K562 (cell line): ENCODE measurements around the gene TP53BP1. TPM values are rescaled to one million over a fixed set of nuclear protein-coding genes. Genes with fewer than 3 reads are reported as not detected.
A peak's percentile ranks its signal among the peaks of the same experiment; 100 is the strongest.

Experiments
- ATF7 ChIP-seq: fragments of 450-650 bp; IDR thresholded peaks from 2 replicates; pipeline ENCODE4 v1.7.1; 2014; ENCODE audit warnings: mild to moderate bottlenecking, moderate library complexity
- DACH1 ChIP-seq: fragments of 450-650 bp; IDR thresholded peaks from 2 replicates; pipeline ENCODE4 v1.6.1; 2018; ENCODE audit not compliant: partially characterized antibody
- FOXP4 ChIP-seq: sonication (generic); formaldehyde crosslinking; IDR thresholded peaks from 2 replicates; pipeline ENCODE4 v1.8.0; 2022; ENCODE audit warnings: mild to moderate bottlenecking, missing genetic modification reagents, borderline replicate concordance
- HDAC3 ChIP-seq: fragments of 450-650 bp; IDR thresholded peaks from 2 replicates; pipeline ENCODE4 v1.6.1; 2018; ENCODE audit warnings: borderline replicate concordance, mild to moderate bottlenecking, moderate library complexity; ENCODE audit not compliant: partially characterized antibody
- HDAC6 ChIP-seq: IDR thresholded peaks from 2 replicates; pipeline ENCODE4 v1.6.1; 2012; ENCODE audit warnings: low read depth, mild to moderate bottlenecking, control low read depth, inconsistent platforms, low read length, moderate library complexity
- KDM2B ChIP-seq: fragments of 250-450 bp; sonication (Bioruptor Pico); IDR thresholded peaks from 2 replicates; pipeline ENCODE4 v1.8.0; 2021; ENCODE audit warnings: mild to moderate bottlenecking, moderate library complexity
- KLF10 ChIP-seq: fragments of 250-450 bp; sonication (Bioruptor Pico); IDR thresholded peaks from 2 replicates; pipeline ENCODE4 v1.6.1; 2021; ENCODE audit warnings: matching md5 sums
- MAFF ChIP-seq: IDR thresholded peaks from 2 replicates; pipeline ENCODE4 v1.6.1; 2012; ENCODE audit warnings: low read length, improper control_type of control experiment
- RHOXF2B ChIP-seq: fragments of 250-450 bp; sonication (Bioruptor Pico); conservative IDR thresholded peaks from 2 replicates; pipeline ENCODE4 v1.5.1; 2021
- SIN3A ChIP-seq, 2 experiments: fragments of 150-350 bp in 1 of 2; IDR thresholded peaks; 2 replicates each; pipeline ENCODE4 v1.6.1; 2011 to 2016; ENCODE audit warnings: borderline replicate concordance in 2 of 2, low read depth in 2 of 2, low read length in 2 of 2, mild to moderate bottlenecking in 2 of 2, moderate library complexity in 2 of 2; ENCODE audit not compliant: control insufficient read depth in 1 of 2
- SMAD1 ChIP-seq: fragments of 150-350 bp; IDR thresholded peaks from 2 replicates; pipeline ENCODE4 v1.6.1; 2014; ENCODE audit warnings: low read length, low read depth; ENCODE audit not compliant: partially characterized antibody
- SMARCC2 ChIP-seq: fragments of 450-650 bp; IDR thresholded peaks from 2 replicates; pipeline ENCODE4 v1.6.1; 2017; ENCODE audit warnings: antibody characterized with exemption, moderate library complexity, mild to moderate bottlenecking, low read depth
- SRSF9 ChIP-seq: fragments of 200-400 bp; formaldehyde crosslinking; IDR thresholded peaks from 2 replicates; pipeline ENCODE4 v1.6.1; 2017; ENCODE audit warnings: low read depth, low read length, borderline replicate concordance
- STAG1 ChIP-seq: sonication (generic); formaldehyde crosslinking; IDR thresholded peaks from 2 replicates; pipeline ENCODE4 v1.5.0; 2020; ENCODE audit warnings: missing genetic modification reagents, borderline replicate concordance
- TBL1XR1 ChIP-seq, 2 experiments: IDR thresholded peaks; 2 replicates each; pipeline ENCODE4 v1.6.1; 2012; ENCODE audit warnings: improper control_type of control experiment in 2 of 2, low read length in 2 of 2, mild to moderate bottlenecking in 1 of 2
- TEAD1 ChIP-seq, 2 experiments: fragments of 450-650 bp in 1 of 2; sonication (generic) in 1 of 2; formaldehyde crosslinking; IDR thresholded peaks; 2 replicates each; pipeline versions ENCODE4 v1.4.0 to v1.8.0; 2020 to 2022; ENCODE audit warnings: mild to moderate bottlenecking in 2 of 2, missing genetic modification reagents in 1 of 2
- ZBTB11 ChIP-seq, 3 experiments: fragments of 200-800 bp in 1 of 3; fragments of 250-450 bp in 1 of 3; fragments of 450-650 bp in 1 of 3; sonication (Bioruptor Pico) in 1 of 3; sonication (Bioruptor generic) in 1 of 3; formaldehyde crosslinking in 1 of 3; IDR thresholded peaks; 2 replicates each; pipeline versions ENCODE4 v1.6.1 to v1.8.0; 2016 to 2022; ENCODE audit warnings: mild to moderate bottlenecking in 2 of 3, missing genetic modification characterization in 2 of 3, missing compliant biosample characterization in 1 of 3, moderate library complexity in 1 of 3
- ZNF174 ChIP-seq: fragments of 250-450 bp; sonication (Bioruptor Pico); IDR thresholded peaks from 2 replicates; pipeline ENCODE4 v1.4.0; 2020; ENCODE audit warnings: mild to moderate bottlenecking
- ZNF311 ChIP-seq: fragments of 250-450 bp; sonication (Bioruptor Pico); IDR thresholded peaks from 2 replicates; pipeline ENCODE4 v1.4.0; 2020; ENCODE audit warnings: mild to moderate bottlenecking, moderate library complexity
- ZNF41 ChIP-seq: fragments of 250-450 bp; sonication (Bioruptor Pico); conservative IDR thresholded peaks from 2 replicates; pipeline ENCODE4 v1.4.0; 2020; ENCODE audit warnings: mild to moderate bottlenecking
- ZNF507 ChIP-seq: conservative IDR thresholded peaks from 2 replicates; pipeline ENCODE4 v1.6.1; 2017; ENCODE audit warnings: missing genetic modification characterization, missing compliant biosample characterization
- ZNF644 ChIP-seq: fragments of 200-800 bp; sonication (Bioruptor generic); IDR thresholded peaks from 2 replicates; pipeline ENCODE4 v1.6.1; 2016; ENCODE audit warnings: low read depth, missing genetic modification characterization, missing compliant biosample characterization
- polyA plus RNA-seq, 8 experiments: library from polyadenylated mRNA; depleted of rRNA in 4 of 8; stranded (reverse) in 5 of 8; unstranded in 3 of 8; fragments of >200 nt; fragmentation: Nextera tagmentation in 2 of 8; fragmentation: Illumina TruSeq in 1 of 8; extraction: Ambion mirVana in 2 of 8; extraction: Trizol in 1 of 8; gene quantifications; 2 replicates each; pipeline versions ENCODE4 v1.2.1 to v1.2.3, GENCODE V29; 2011 to 2014; ENCODE audit warnings: inconsistent platforms in 1 of 8, missing spikeins in 1 of 8
- total RNA-seq, 7 experiments: library from RNA; depleted of rRNA in 6 of 7; stranded (reverse); fragments of >200 nt in 6 of 7; fragmentation: Illumina TruSeq in 2 of 7; extraction: Trizol in 2 of 7; gene quantifications; 2 replicates each; pipeline versions ENCODE4 v1.2.1 to v1.2.3, GENCODE V29; 2011 to 2021; ENCODE audit warnings: low replicate concordance in 1 of 7

TP53BP1 gene
- total and polyA plus RNA-seq, 9 of the 15 experiments (the other 6 are each of a cell fraction or from before 2014, with no cell fraction given), result 5.7 to 63.3 (median 30.9) TPM

GRCh38 chr15:43492673-43493601 lies at the start of gene TP53BP1 (continued):
- TF ChIP-seq HDAC6, result no peak
- no peak for TF ChIP-seq ZNF507 (tag)
- no peak for TF ChIP-seq ZNF41
- no peak for TF ChIP-seq STAG1 (CRISPR knock-in tag)
- 0 out of 4 replicates have a peak, but pooled peaks of 1 of the 2 experiments have one; percentile 45 for TF ChIP-seq TEAD1 (CRISPR knock-in tag; IDR thresholded peaks at IDR 0.05)
- no peak for TF ChIP-seq ZNF174 (CRISPR knock-in tag)
- peak in 1 of 2 experiments; percentile 29; a peak in 1 of 4 replicates for TF ChIP-seq TBL1XR1 (IDR thresholded peaks at IDR 0.05; ENCODE audit: low read length in 2 of 2)
- TF ChIP-seq SIN3A (IDR thresholded peaks at IDR 0.05; ENCODE audit: borderline replicate concordance in 2 of 2, control insufficient read depth in 1 of 2, low read depth in 2 of 2, low read length in 2 of 2), result peak; percentile 22 to 87; a peak in 2 of 4 replicates
- no peak for TF ChIP-seq SRSF9
- TF ChIP-seq FOXP4 (CRISPR knock-in tag), result no peak
- TF ChIP-seq DACH1, result no peak
- TF ChIP-seq ZBTB11 (CRISPR knock-in tag; IDR thresholded peaks at IDR 0.05), result peak in 1 of 3 experiments; percentile 69; a peak in 1 of 6 replicates
- TF ChIP-seq RHOXF2B (CRISPR knock-in tag), result no peak
- TF ChIP-seq HDAC3, result no peak
- peak; percentile 92 for TF ChIP-seq ATF7
- TF ChIP-seq ZNF644 (tag), result no peak
- TF ChIP-seq ZNF311 (CRISPR knock-in tag), result no peak
- no peak for TF ChIP-seq KDM2B (CRISPR knock-in tag)
- peak; percentile 29 for TF ChIP-seq SMAD1
- TF ChIP-seq KLF10, result no peak
- TF ChIP-seq SMARCC2, result no peak
- no peak for TF ChIP-seq MAFF
